ENCODE data around the gene USP9Y.

- TF ChIP-seq CTCF (IDR thresholded peaks at IDR 0.05) (no peak), POLR2A (IDR thresholded peaks at IDR 0.05) (no peak)
Observed at GRCh38 chrY:12744091-12744490, 43.1 kb downstream of the USP9Y start.

All from testis (tissue), 2 donors.